HG02973 (cell line): ENCODE measurements around the gene UBXN7.
"Not testable (repeated sequence)": the region's sequence is repeated elsewhere in the genome, so short reads cannot be mapped to it uniquely, and the experiment has no call there.

Experiments
- ATAC-seq: cut with Tn5 transposase; IDR thresholded peaks from one replicate; pipeline ENCODE4 v1.9.1; 2021; ENCODE audit warnings: moderate library complexity; ENCODE audit not compliant: unreplicated experiment

Gene UBXN7, protein sequence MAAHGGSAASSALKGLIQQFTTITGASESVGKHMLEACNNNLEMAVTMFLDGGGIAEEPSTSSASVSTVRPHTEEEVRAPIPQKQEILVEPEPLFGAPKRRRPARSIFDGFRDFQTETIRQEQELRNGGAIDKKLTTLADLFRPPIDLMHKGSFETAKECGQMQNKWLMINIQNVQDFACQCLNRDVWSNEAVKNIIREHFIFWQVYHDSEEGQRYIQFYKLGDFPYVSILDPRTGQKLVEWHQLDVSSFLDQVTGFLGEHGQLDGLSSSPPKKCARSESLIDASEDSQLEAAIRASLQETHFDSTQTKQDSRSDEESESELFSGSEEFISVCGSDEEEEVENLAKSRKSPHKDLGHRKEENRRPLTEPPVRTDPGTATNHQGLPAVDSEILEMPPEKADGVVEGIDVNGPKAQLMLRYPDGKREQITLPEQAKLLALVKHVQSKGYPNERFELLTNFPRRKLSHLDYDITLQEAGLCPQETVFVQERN

DNA sequence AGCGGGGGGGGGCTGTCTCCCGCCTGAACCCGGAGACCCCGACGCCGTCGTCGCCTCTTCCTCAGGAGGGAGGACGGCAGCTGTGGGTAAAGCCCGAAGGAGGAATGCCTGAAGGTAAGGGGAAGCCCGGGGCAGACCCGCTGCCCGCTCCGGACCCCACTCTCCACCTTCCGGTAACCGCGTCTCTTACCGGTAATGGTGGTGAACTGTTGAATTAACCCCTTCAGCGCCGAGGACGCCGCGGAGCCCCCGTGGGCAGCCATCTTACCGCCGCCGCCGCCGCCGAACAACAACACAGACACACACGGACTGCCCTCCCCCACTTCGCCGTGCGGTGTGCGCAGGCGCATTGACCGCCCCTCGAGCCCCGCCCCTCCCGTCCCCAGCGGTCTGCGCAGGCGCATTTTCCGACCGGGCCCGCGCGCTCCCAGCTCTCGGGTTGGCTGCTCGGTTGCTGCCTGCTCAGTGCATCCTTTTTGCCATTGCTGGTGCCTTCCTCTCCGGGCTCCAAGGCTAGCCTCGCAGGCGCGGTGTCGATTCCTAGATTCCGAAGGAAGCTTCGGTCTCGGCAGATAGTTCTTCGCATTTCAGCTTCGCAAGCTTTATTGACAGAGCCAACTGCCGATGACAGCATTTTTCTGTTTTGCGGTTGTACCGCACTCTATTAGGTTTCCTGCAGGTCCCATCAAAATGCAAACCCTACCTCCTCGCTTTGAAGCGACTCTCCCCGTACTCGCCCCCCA lies at the start of gene UBXN7:
TSS of gene UBXN7 (minus strand) at position 291 of the 743 bp plus-strand sequence. CDS start at position 263, 28 bp downstream.
- peak; percentile 81 for ATAC-seq

DNA sequence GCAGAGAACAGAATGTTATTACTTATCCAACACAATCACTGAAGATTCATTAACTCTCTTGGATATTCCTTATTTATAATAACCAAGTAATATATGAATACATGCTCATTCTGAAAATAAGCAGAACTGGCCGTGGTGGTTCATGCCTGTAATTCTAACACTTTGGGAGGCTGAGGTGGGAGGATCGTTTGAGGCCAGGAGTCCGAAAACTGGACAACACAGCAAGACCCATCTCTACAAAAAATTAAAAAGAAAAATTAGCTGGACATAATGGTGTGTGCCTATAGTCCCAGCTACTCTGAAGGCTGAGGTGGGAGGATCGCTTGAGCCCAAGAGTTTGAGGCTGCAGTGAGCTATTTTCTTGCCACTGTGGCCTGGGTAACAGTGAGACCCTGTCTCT lies 45.5 kb upstream of the UBXN7 start:
- ATAC-seq, result no peak

GRCh38 chr3:196472286-196472685 lies 40.1 kb upstream of the UBXN7 start:
- no peak for ATAC-seq

GRCh38 chr3:196471551-196471950 lies 39.3 kb upstream of the UBXN7 start:
- ATAC-seq, result no peak

DNA sequence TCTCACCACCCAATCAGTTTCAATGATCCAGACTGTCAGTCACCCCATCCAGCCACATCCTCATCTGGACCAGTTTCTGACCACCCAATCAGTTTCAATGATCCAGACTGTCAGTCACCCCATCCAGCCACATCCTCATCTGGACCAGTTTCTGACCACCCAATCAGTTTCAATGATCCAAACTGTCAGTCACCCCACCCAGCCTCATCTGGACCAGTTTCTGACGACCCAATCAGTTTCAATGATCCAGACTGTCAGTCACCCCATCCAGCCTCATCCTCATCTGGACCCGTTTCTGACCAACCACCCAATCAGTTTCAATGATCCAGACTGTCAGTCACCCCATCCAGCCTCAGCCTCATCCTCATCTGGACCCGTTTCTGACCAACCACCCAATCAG lies 38.0 kb upstream of the UBXN7 start:
- not testable (repeated sequence) for ATAC-seq

DNA sequence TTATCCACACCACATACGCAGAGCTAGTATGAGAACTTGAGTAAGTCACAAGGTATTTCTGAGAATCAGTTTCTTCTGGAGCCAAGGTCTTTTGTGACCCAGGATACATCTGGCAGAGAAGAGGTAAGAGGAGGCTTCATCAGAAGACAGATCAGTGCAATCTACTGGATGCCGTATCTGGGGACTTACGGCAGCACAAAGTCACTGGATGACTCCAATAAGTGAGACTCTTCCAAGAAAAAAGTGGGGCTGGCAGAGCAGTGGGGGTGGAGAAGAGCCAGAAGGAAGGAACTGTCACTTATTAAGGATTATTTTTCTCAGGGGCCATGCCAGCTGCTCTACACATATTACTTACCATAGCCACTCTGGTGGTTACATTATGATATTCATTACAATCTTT lies 31.6 kb upstream of the UBXN7 start:
- ATAC-seq, result no peak

DNA sequence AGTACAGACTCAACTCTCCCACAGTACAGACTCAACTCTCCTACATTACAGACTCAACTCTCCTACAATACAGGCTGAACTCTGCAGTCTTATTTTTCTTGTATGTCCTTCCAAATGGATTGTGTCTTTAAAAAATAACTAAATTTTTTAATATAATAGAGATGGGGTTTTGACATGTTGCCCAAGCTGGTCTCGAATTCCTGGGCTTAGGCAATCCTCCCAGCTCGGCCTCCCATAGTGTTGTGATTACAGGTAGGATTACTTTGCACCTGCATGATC lies 31.2 kb upstream of the UBXN7 start:
- ATAC-seq, result no peak

DNA sequence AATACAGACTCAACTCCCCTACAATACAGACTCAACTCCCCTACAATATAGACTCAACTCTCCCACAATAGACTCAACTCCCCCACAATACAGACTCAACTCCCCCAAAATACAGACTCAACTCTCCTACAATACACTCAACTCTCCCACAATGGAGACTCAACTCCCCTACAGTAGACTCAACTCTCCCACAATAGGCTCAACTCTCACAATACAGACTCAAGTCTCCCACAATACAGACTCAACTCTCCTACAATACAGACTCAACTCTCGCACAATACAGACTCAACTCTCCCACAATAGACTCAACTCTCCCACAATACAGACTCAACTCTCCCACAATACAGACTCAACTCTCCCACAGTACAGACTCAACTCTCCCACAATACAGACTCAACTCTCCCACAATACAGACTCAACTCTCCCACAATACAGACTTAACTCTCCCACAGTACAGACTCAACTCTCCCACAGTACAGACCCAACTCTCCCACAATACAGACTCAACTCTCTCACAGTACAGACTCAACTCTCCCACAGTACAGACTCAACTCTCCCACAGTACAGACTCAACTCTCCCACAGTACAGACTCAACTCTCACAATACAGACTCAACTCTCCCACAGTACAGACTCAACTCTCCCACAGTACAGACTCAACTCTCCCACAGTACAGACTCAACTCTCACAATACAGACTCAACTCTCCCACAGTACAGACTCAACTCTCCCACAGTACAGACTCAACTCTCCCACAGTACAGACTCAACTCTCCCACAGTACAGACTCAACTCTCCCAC lies 30.7 kb upstream of the UBXN7 start:
- ATAC-seq, result not testable (repeated sequence)

- ATAC-seq, result no peak
Observed at GRCh38 chr3:196458063-196458462, 25.8 kb upstream of the UBXN7 start.

DNA sequence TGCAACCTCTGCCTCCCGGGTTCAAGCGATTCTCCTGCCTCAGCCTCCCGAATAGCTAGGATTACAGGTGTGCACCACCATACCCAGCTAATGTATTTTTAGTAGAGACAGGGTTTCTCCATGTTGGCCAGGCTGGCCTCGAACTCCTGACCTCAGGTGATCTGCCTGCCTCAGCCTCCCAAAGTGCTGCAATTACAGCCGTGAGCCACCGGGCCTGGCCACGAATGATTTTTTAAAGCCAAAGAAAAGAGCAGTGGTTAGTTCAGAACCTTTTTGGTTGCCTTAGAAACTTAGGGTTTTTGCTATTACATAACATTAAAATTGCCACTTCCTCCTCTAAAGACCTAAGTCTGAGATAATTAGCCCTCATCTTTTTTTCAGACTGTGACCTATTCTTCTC lies 25.2 kb upstream of the UBXN7 start:
- ATAC-seq, result not testable (repeated sequence)

GRCh38 chr3:196454935-196455334 lies 22.7 kb upstream of the UBXN7 start:
- no peak for ATAC-seq

DNA sequence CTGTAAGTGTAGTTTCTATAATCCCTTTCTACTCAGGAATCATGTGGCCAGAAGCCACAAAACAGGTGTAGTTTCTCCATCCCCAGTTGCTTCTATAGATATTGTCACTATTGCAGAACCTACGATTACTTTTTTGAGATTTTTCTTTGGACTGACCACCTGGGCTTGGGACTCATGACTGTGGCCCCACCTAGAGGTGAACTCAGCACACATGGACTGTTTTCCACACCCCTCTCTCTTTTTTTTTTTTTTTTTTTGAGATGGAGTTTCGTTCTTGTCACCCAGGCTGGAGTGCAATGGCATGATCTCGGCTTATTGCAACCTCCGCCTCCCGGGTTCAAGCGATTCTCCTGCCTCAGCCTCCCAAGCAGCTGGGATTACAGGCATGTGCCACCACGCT lies 13.2 kb upstream of the UBXN7 start:
- not testable (repeated sequence) for ATAC-seq

DNA sequence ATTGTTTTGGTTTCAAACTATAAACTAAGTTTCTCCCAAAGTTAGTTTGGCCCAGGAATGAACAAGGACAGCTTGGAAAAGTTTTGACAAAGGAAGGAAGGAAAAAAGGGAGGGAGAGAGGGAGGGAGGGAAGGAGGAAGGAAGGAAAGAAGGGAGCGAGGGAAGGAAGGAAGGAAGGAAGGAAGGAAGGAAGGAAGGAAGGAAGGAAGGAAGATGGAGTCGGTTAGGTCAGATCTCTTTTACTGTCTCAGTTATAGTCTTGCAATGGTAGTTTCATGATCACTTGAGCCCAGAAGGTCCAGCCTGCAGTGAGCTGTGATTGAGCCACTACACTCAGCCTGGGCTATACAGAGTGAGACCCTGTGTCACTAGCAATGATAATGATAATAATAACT lies 12.3 kb upstream of the UBXN7 start:
- ATAC-seq, result no peak

GRCh38 chr3:196440696-196441095 lies 8.5 kb upstream of the UBXN7 start:
- ATAC-seq, result peak; percentile 27

GRCh38 chr3:196440041-196440537 lies 7.9 kb upstream of the UBXN7 start:
- ATAC-seq, result peak; percentile 60

DNA sequence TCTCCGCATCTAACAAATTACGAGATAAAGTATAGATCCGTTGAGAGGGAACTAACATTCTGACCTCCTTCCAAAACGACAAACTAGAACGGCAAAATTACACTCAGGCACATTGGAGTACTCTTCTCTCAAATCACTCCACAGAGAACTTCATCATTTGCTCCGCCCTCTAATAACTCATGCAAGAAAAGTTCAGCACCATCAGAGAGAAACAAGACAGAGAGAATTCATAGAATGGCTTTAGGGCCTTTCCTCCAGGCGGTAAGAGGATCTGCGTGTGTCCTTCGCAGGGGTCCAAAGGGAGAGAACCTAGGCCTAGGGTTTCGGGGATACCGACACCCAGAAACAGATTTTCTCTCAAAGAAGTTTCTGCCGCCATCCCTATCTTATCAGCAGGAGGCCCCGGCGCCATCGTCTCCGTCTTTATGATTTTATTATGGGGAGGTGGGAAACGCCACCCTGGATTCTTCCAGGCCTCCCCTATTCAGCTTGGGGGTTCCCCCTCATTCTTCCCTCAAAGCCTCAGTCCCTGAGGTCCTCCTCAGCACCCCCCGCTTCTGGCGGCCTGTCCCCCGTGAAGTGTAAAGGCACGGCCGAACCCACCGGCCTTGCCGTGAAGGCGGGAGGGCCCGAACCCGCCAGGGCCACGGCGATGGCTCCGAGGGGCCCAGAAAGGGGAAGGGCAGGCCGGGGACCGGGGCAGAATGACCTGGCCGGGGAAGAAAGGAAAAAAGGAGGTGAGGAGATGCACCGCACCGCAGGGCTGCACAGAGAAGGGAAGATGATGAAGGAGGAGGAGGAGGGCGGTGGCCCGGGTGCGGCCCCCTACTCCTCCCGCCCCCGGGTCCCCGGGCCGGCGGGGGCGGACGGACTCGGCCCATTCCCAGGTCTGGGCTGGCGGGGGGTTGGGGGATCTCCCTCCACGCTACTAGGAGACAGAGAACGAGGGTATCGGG lies 768 bp downstream of the UBXN7 start:
- ATAC-seq, result peak; percentile 35

- no peak for ATAC-seq
Observed at GRCh38 chr3:196428041-196428440, 4.2 kb downstream of the UBXN7 start.

DNA sequence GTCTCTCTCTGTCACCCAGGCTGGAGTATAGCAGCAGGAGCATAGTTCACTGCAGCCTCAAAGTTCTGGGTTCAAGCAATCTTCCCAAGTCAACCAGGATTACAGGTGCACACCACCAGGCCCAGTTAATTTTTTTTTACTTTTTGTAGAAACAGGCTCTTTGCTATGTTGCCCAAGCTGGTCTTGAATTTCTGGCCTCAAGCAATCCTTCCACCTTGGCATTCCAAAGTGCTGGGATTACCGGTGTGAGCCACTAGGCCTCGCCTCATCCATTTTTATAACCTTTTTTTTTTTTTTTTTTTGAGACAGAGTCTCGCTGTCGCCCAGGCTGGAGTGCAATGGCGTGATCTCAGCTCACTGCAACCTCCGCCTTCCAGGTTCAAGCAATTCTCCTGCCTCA lies 7.8 kb downstream of the UBXN7 start:
- not testable (repeated sequence) for ATAC-seq

DNA sequence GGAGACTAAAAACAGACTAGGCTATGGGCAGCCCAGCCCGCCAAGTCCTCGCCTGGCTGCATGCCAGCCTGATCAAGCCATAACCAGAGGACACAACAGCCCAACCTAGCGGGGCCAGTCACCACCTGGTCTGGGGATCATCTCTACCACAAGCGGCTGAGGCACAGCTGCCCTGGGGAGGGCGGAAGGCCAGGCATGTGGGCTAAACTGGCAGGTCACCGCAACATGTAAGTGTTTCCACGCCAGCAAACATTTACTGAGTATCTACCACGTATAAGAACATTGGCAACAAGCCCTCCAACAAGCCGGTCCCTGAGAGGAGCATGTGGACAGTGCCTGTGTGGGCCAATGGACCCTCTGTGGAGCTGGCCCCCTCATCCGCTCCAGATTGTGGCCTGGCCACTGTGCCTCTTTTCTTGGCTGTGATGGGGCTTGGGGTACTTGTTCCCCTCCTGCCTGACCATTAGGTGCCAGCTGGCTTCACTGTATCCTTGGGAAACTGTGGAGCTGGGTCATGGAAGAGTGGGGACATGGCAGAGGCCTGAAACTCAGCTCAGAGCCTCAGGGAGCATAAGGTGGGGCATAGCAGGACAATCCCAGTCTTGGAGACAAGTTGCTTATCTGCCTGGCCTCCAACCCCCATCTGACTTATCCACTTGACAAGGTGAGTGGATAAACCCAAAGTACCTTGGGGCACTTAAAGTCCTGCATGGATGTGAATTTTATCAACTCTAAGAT lies 9.0 kb downstream of the UBXN7 start:
- ATAC-seq, result no peak
